COLO668 (cell line): Measurements from ENCODE around the gene SLC6A8.
"Not testable (repeated sequence)": the region's sequence is repeated elsewhere in the genome, so short reads cannot be mapped to it uniquely, and the experiment has no call there.

Experiments
- DNase-seq: peaks from one replicate; lab custom pipeline; 2025; ENCODE audit not compliant: unreplicated experiment; lab: John Stamatoyannopoulos, UW

Gene SLC6A8

GRCh38 chrX:153728951-153729631 lies 41.4 kb downstream of the SLC6A8 start:
- DNase-seq = no peak

- not testable (repeated sequence) for DNase-seq
These were observed 42.4 kb downstream of the SLC6A8 start for GRCh38 chrX:153730115-153730514.

GRCh38 chrX:153731117-153731844 lies 43.6 kb downstream of the SLC6A8 start:
- no peak for DNase-seq

GRCh38 chrX:153731845-153732215 lies 44.1 kb downstream of the SLC6A8 start:
- no peak for DNase-seq

- no peak for DNase-seq
These were observed 44.7 kb downstream of the SLC6A8 start for GRCh38 chrX:153732401-153732800.

GRCh38 chrX:153733651-153734240 lies 46.0 kb downstream of the SLC6A8 start:
- DNase-seq = no peak

GRCh38 chrX:153734871-153735270 lies 47.1 kb downstream of the SLC6A8 start:
- no peak for DNase-seq

- DNase-seq = no peak
These were observed 47.5 kb downstream of the SLC6A8 start for GRCh38 chrX:153735274-153735673.

- no peak for DNase-seq
These were observed 48.5 kb downstream of the SLC6A8 start for GRCh38 chrX:153736071-153736820.

- DNase-seq = peak; percentile 10
These were observed 49.2 kb downstream of the SLC6A8 start for GRCh38 chrX:153736871-153737441.

- DNase-seq = no peak
These were observed 50.4 kb downstream of the SLC6A8 start for GRCh38 chrX:153738056-153738605.

GRCh38 chrX:153739754-153740486 lies 52.2 kb downstream of the SLC6A8 start:
- DNase-seq = no peak

- no peak for DNase-seq
These were observed 53.0 kb downstream of the SLC6A8 start for GRCh38 chrX:153740631-153741222.

GRCh38 chrX:153741446-153741845 lies 53.7 kb downstream of the SLC6A8 start:
- no peak for DNase-seq

- not testable (repeated sequence) for DNase-seq
These were observed 54.4 kb downstream of the SLC6A8 start for GRCh38 chrX:153742111-153742510.

- not testable (repeated sequence) for DNase-seq
These were observed 55.2 kb downstream of the SLC6A8 start for GRCh38 chrX:153742796-153743467.

- DNase-seq = not testable (repeated sequence)
These were observed 55.9 kb downstream of the SLC6A8 start for GRCh38 chrX:153743468-153744209.

- DNase-seq = no peak
These were observed 56.7 kb downstream of the SLC6A8 start for GRCh38 chrX:153744210-153745066.
